ENCODE results near the gene OAS2. TPM values are rescaled to one million over a fixed set of nuclear protein-coding genes. Genes with fewer than 3 reads are reported as not detected.

Gene OAS2
- total RNA-seq, 1 experiment from 2014 or later: 0.25 TPM

DNA sequence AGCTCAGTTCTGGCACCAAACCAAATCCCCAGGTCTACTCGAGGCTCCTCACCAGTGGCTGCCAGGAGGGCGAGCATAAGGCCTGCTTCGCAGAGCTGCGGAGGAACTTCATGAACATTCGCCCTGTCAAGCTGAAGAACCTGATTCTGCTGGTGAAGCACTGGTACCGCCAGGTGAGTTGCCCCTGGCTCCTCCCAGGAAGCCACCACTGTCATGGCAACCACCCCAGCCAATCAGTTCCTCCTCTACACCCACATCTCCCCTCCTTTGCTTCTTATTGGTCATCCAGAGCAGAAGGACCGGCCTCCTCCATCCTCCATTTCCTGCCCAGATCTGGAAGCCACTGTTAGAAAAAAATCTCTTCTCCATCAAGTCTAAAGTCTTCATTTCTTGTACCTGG is 17.2 kb upstream of the OAS2 start:
- H3K27ac Mint-ChIP-seq (ENCODE audit: unreplicated experiment): no peak overlapping the region
- H3K4me1 Mint-ChIP-seq (ENCODE audit: low read depth, unreplicated experiment): no peaks in the 10 kb centered on the region
- no peaks in the 10 kb centered on the region for H3K36me3 Mint-ChIP-seq (ENCODE audit: insufficient read depth, unreplicated experiment)
- H3K4me3 ChIP-seq (ENCODE audit: low read depth, low read length): no peak overlapping the region
- no peak overlapping the region for H3K4me3 Mint-ChIP-seq (ENCODE audit: unreplicated experiment)
- BruUV-seq (replicated peaks): no TSS peak
- CTCF ChIA-PET: no interaction called here
- intact Hi-C loops (cut with micrococcal nuclease; ENCODE audit: unreplicated experiment): no loop called here
- H3K36me3 ChIP-seq (ENCODE audit: control insufficient read depth, insufficient read depth, low read length): no peaks in the 10 kb centered on the region
- no peaks in the 10 kb centered on the region for H3K27me3 Mint-ChIP-seq (ENCODE audit: insufficient read depth, unreplicated experiment)
- H3K9me3 ChIP-seq: no peaks in the 10 kb centered on the region
- H3K9me3 Mint-ChIP-seq (ENCODE audit: unreplicated experiment): peaks cover 23% of the 10 kb centered on the region
- POLR2A ChIA-PET: no interaction called here
- no peaks in the 10 kb centered on the region for H3K4me1 ChIP-seq
- no peak for TF ChIP-seq CTCF (IDR thresholded peaks at IDR 0.05; ENCODE audit: insufficient read depth in 1 of 2, low read depth in 1 of 2, low read length in 1 of 2, severe bottlenecking in 1 of 2, unreplicated experiment in 1 of 2)
- no peaks in the 10 kb centered on the region for H3K27me3 ChIP-seq (replicated peaks; ENCODE audit: control insufficient read depth, insufficient read depth, low read length)
- DNase-seq: no peak

DNA sequence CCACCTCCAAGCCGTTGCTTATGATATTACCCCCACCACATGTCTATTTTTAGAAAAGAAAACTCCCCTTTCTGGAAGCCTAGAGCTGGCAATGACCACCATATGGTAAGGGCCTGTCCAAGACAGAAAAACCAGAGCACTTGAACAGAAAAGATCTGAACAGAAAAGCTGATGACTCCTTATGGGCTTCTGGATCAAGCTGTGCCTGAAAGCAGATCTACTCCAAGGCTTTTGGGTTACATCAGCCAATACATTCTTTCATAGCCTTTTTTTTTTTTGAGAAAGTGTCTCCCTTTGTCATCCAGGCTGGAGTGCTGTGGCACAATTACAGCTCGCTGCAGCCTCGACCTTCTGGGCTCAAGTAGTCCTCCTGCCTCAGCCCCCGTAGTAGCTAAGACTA is 16.8 kb upstream of the OAS2 start:
- H3K27me3 ChIP-seq (replicated peaks; ENCODE audit: control insufficient read depth, insufficient read depth, low read length): no peaks in the 10 kb centered on the region
- Mint-ChIP-seq H3K9me3 (ENCODE audit: unreplicated experiment) (peaks cover 23% of the 10 kb centered on the region), H3K4me1 (ENCODE audit: low read depth, unreplicated experiment) (no peaks in the 10 kb centered on the region), H3K27ac (ENCODE audit: unreplicated experiment) (no peak overlapping the region), H3K27me3 (ENCODE audit: insufficient read depth, unreplicated experiment) (no peaks in the 10 kb centered on the region), H3K4me3 (ENCODE audit: unreplicated experiment) (no peak overlapping the region), H3K36me3 (ENCODE audit: insufficient read depth, unreplicated experiment) (no peaks in the 10 kb centered on the region)
- CTCF ChIA-PET: no interaction called here
- TF ChIP-seq CTCF (IDR thresholded peaks at IDR 0.05; ENCODE audit: insufficient read depth in 1 of 2, low read depth in 1 of 2, low read length in 1 of 2, severe bottlenecking in 1 of 2, unreplicated experiment in 1 of 2): no peak
- DNase-seq: no peak
- no peaks in the 10 kb centered on the region for H3K4me1 ChIP-seq
- no peaks in the 10 kb centered on the region for H3K36me3 ChIP-seq (ENCODE audit: control insufficient read depth, insufficient read depth, low read length)
- no TSS peak for BruUV-seq (replicated peaks)
- no peak overlapping the region for H3K4me3 ChIP-seq (ENCODE audit: low read depth, low read length)
- no peaks in the 10 kb centered on the region for H3K9me3 ChIP-seq
- POLR2A ChIA-PET: no interaction called here
- intact Hi-C loops (cut with micrococcal nuclease; ENCODE audit: unreplicated experiment): no loop called here

GRCh38 chr12:112962561-112962960 is 15.8 kb upstream of the OAS2 start:
- TF ChIP-seq CTCF (IDR thresholded peaks at IDR 0.05; ENCODE audit: insufficient read depth in 1 of 2, low read depth in 1 of 2, low read length in 1 of 2, severe bottlenecking in 1 of 2, unreplicated experiment in 1 of 2): no peak
- Histone ChIP-seq H3K9me3 (no peaks in the 10 kb centered on the region), H3K36me3 (ENCODE audit: control insufficient read depth, insufficient read depth, low read length) (no peaks in the 10 kb centered on the region), H3K27me3 (replicated peaks; ENCODE audit: control insufficient read depth, insufficient read depth, low read length) (no peaks in the 10 kb centered on the region), H3K4me1 (no peaks in the 10 kb centered on the region), H3K4me3 (ENCODE audit: low read depth, low read length) (no peak overlapping the region)
- Mint-ChIP-seq H3K36me3 (ENCODE audit: insufficient read depth, unreplicated experiment) (no peaks in the 10 kb centered on the region), H3K9me3 (ENCODE audit: unreplicated experiment) (peaks cover 19% of the 10 kb centered on the region), H3K27ac (ENCODE audit: unreplicated experiment) (no peak overlapping the region), H3K4me3 (ENCODE audit: unreplicated experiment) (no peak overlapping the region), H3K4me1 (ENCODE audit: low read depth, unreplicated experiment) (no peaks in the 10 kb centered on the region), H3K27me3 (ENCODE audit: insufficient read depth, unreplicated experiment) (no peaks in the 10 kb centered on the region)
- intact Hi-C loops (cut with micrococcal nuclease; ENCODE audit: unreplicated experiment): no loop called here
- ChIA-PET POLR2A (no interaction called here), CTCF (no interaction called here)
- BruUV-seq (replicated peaks): no TSS peak
- no peak for DNase-seq
